ENCODE data around the gene SLC35B1.
"Not testable (repeated sequence)": the region's sequence is repeated elsewhere in the genome, so short reads cannot be mapped to it uniquely, and the experiment has no call there.

The SLC35B1 gene

GRCh38 chr17:49699966-49700575 is 7.7 kb downstream of the SLC35B1 start:
- DNase-seq, result no peak

- DNase-seq, result no peak
Measured at GRCh38 chr17:49698005-49698404, 9.8 kb downstream of the SLC35B1 start.

GRCh38 chr17:49696233-49696761 is 11.5 kb downstream of the SLC35B1 start:
- no peak for DNase-seq

DNA sequence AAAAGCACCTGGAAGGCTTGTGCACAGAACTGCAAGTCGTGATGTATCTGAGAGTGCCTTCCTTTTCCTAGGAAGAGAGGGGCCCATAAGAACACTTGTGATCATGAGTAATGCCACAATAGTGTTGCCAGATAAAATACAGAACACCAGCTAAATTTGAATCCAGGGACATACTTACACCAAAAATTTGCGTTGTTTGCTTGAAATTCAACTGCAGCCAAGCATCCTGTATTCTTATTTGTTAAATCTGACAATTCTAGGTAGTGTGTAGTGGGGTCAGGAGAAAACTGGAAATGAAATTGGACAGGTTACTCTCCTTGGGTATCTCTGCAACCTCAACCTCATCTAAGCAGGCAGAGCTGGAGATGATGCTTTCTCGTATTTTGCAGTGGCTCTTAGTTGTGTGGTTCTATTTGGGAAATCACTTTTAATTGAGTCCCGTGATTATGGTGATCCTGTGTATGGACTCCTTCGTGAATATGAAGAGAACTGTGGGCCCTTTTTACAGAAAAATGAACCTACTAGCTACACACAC is 12.0 kb downstream of the SLC35B1 start:
- DNase-seq, result no peak

DNA sequence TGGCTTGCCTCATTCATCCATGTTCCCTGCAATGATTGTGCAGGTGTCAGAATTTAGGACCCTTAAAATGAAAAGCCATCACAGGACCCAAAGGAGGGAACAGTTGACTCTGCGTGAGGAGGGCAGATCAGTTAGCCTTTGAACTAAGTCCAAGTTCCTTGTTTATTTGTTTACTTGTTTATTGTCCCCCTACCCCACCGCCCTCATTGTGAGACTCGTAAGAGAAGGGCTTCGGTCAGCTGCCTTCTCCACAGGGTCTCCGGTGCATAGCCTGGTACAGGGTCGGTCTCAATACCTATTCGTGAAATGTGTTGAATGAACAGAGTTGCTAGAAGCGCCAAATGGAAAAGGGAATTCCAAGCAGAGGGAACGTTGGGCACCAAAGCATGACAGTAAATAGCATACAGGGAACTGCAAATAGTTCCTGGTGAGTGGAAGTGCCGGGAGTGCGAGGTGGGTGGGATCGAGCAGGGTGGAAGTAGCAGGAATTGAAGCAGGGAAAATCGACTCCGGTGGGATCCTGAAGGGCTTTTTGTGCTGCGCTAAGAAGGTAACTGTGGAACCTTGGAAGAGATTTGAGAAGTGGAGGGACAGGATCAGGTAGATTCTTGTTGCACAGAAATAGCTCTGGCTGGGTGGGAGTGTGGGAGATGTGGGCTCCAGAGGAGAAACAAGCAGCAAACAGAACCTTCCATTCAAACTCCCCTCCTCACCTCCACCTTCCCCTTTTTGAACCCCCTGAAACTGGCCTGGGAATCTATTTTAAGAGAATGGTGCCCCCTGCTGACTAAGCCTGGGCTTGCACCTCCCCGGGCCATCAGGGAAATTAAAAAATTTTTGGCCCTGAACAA is 12.7 kb downstream of the SLC35B1 start:
- DNase-seq, result no peak

DNA sequence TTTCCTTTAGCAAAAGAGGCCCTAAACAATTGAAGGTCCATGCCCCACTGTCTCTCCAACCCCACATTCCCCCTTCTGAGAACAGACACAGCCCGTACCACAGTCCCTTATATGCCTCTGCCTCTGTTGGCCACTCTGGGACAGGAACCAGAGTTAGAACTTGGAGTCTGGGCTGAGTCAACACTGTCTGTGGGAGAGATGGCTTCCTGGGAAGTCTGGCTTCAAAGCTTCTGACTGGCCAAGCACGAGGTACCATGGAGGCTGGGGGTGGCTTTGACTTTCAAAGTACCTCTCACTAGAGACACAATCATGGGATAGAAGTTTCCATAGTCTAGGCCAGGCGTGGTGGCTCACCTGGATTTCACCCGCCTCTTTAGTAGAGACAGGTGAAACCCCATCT is 15.0 kb downstream of the SLC35B1 start:
- DNase-seq, result no peak

DNA sequence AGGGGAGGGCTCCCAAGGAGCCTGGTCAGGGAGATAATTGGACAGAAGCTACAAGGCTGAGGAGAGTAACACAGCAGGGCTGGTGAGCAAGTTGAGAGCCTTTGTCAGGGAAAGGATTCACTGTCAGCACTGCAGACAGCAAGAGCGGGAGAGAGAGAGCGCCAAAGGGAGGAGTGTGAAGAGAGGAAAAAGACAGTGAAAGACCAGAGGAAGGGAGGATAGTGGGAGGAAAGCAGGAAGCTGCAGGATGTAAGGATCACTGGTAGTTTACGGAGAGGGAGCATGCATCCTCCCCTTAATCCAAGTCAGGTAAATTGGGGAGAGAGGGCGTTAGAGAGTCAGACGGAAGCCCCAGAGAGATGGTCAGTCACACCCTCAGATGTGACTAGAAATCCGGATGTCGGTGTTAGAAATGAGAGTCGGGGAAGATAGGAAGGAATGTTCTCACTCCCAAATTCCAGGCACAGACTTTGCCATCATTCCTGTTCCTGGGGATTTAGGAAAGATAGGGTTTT is 16.0 kb downstream of the SLC35B1 start:
- no peak for DNase-seq

GRCh38 chr17:49691086-49691676 is 16.6 kb downstream of the SLC35B1 start:
- DNase-seq, result no peak

DNA sequence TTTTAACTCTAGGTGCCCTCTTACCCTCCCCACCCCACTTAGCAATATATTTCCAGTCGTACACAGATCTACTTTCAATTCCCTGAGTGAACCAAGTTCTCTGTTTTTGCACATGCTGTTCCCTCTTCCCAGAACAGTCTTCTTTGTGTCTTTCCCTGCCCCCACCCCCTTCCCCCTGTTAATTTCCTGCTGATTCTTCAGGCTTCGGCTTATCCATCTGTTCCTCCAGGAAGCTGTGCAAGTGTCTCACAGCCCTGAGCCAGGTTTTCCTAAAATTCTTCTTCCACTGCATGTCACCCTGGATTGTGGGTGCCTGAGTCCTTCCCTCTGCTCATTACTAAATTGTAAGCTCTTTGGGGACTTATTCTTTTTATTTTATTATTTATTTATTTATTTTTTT is 17.5 kb downstream of the SLC35B1 start:
- no peak for DNase-seq

DNA sequence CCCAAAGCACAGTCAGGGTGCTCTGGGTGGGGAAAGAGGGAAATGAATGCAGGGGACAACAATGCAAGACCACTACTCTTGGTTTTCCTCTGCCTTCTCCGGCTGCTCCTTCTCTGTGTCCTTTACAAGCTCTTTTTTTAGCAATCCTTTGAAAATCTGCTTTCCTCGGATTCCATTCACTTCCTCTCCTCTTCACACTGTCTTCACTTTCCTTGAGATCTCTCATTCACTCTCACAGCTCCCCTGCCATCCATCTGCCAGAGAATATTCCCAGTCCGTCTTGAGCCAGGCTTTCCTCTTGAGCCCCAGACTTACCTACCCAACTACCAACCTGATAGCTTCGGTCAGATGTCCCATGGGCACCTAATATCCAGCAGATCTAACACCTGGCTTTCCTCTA is 18.9 kb downstream of the SLC35B1 start:
- no peak for DNase-seq

DNA sequence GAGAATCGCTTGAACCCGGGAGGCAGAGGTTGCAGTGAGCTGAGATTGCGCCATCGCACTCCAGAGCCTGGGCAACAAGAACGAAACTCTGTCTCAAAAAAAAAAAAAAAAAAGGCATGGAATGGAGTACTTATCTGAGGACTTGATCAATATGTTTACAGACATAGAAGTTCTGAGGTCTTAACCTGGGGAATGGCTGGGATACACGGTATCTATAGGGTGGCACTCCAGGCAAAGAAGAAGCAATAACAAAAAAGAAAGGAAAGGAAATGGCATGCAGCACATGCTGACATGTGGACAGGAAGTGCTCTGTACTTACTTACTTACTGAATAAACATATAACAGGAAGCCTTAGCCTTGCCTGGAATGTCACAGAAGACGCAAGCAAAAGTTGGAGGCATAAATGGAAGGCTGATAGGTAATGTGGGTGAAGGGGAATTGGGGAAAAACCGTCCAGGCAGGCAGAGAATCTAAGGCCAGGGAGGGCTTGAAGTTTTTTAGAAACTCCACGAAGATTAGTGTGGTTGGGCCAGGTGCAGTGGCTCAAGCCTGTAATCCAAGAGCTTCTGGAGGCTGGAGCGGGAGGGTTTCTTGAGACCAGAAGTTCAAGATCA is 19.8 kb downstream of the SLC35B1 start:
- DNase-seq, result no peak

- no peak for DNase-seq
Measured at GRCh38 chr17:49681106-49681979, 26.4 kb downstream of the SLC35B1 start.

DNA sequence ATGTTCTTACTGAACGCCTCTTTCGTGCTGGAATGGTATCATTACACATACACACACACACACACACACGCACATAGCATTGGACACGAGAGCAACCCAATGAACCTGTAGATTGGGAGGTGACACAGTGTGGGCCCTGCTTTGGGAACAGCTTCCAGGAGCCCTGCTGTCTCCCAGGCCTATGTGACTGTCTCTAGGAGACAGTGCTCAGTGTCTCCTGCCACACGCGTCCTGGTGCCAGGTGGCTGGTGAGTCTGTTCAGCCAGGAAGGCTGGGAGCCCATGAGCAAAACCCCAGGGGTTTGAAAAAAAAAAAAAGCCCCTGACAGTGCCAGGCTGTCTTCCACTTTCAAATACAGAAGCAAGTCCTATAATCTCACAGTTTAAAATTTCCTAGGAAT is 27.4 kb downstream of the SLC35B1 start:
- DNase-seq, result no peak

DNA sequence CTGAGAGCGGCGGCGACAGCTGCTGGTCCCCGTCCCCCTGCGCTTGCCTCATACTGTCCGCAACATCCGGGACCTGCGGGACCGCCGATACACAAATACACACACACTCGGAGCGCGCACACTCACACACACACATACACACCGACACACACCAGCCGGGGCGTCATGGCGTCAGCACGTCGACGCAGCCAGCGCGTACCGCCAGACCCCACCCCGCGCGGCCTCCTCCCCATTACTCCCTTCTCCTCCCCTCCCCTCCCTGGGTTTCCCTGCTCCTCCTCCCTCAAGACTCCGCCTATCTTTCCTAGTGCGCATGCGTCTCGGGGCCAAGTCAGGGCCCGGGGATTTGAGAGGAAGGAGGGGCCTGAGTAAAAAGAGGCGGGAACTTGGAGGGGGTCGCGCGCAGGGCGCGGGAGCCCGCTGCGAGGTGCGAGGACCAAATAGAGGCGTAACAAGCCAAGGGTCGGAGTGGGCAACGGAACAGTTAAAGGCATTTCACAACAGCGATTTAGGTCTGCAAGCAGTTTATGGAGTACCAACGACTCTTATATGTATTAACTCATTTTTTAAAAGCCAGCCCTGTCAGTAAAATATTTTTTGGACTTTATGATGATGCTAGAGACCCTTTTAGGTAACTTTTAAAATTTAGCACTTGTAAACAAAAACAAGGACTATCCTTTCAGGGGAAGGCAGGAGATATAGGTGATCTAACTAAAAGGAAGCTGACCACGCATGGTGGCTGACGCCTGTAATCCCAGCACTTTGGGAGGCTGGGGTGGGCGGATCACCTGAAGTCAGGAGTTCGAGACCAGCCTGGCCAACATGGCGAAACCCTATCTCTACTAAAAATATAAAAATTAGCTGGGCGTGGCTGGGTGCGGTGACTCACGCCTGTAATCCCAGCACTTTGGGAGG is 29.6 kb downstream of the SLC35B1 start, which contains the start of gene SPOP:
SPOP (minus strand) TSS at position 165 of the 915 bp plus-strand sequence. CDS start 55,287 bp downstream, outside the sequence.
- DNase-seq, result peak; percentile 86

GRCh38 chr17:49677134-49677932 is 30.4 kb downstream of the SLC35B1 start:
- DNase-seq, result peak; percentile 47

GRCh38 chr17:49676276-49676868 is 31.4 kb downstream of the SLC35B1 start:
- no peak for DNase-seq

GRCh38 chr17:49674507-49674906 is 33.3 kb downstream of the SLC35B1 start:
- DNase-seq, result no peak

GRCh38 chr17:49673679-49674078 is 34.1 kb downstream of the SLC35B1 start:
- DNase-seq, result not testable (repeated sequence)

GRCh38 chr17:49670641-49671040 is 37.1 kb downstream of the SLC35B1 start:
- no peak for DNase-seq
